H9 (cell line): ENCODE data around the gene NAPSA. TPM values are rescaled to one million over a fixed set of nuclear protein-coding genes. Genes with fewer than 3 reads are reported as not detected.

Experiments
- DNase-seq: peaks from one replicate; pipeline ENCODE4 v3.0.0-alpha.2; 2017
- H2AFZ ChIP-seq: one replicate; pipeline ENCODE4 v1.6.1; 2013; ENCODE audit warnings: mild to moderate bottlenecking, low read length, control low read depth, moderate library complexity
- H2AK5ac ChIP-seq: 2 replicates; pipeline ENCODE4 v1.6.1; 2013; ENCODE audit warnings: low read length, control low read depth, mixed read lengths; ENCODE audit not compliant: insufficient read length
- H2BK120ac ChIP-seq: one replicate; pipeline ENCODE4 v1.6.1; 2013; ENCODE audit warnings: low read depth, mild to moderate bottlenecking, low read length, control low read depth, inconsistent platforms; ENCODE audit not compliant: poor library complexity, severe bottlenecking
- H2BK12ac ChIP-seq: 2 replicates; pipeline ENCODE4 v1.6.1; 2013; ENCODE audit warnings: low read length, control low read depth, mixed read lengths, low read depth; ENCODE audit not compliant: insufficient read length
- H2BK15ac ChIP-seq: 2 replicates; pipeline ENCODE4 v1.6.1; 2013; ENCODE audit warnings: low read depth, low read length, control low read depth
- H2BK20ac ChIP-seq: one replicate; pipeline ENCODE4 v1.6.1; 2013; ENCODE audit warnings: low read depth, mild to moderate bottlenecking, low read length, control low read depth, inconsistent platforms; ENCODE audit not compliant: poor library complexity, severe bottlenecking
- H2BK5ac ChIP-seq: 2 replicates; pipeline ENCODE4 v1.6.1; 2013; ENCODE audit warnings: low read length, control low read depth, mixed read lengths; ENCODE audit not compliant: insufficient read length
- H3K14ac ChIP-seq: 2 replicates; pipeline ENCODE4 v1.6.1; 2013; ENCODE audit warnings: low read length, control low read depth; ENCODE audit not compliant: insufficient read depth
- H3K18ac ChIP-seq: 2 replicates; pipeline ENCODE4 v1.6.1; 2013; ENCODE audit warnings: low read depth, mild to moderate bottlenecking, mixed read lengths, low read length, control low read depth; ENCODE audit not compliant: insufficient read length
- H3K23ac ChIP-seq: 2 replicates; pipeline ENCODE4 v1.6.1; 2013; ENCODE audit warnings: low read length, control low read depth, mixed read lengths, low read depth; ENCODE audit not compliant: insufficient read length
- H3K23me2 ChIP-seq: 2 replicates; pipeline ENCODE4 v1.6.1; 2013; ENCODE audit warnings: low read depth, mild to moderate bottlenecking, mixed read lengths, low read length, control low read depth; ENCODE audit not compliant: insufficient read length, poor library complexity, severe bottlenecking
- H3K27ac ChIP-seq: 2 replicates; pipeline ENCODE4 v1.5.1; 2013; ENCODE audit warnings: low read length, control low read depth, mixed read lengths, low read depth; ENCODE audit not compliant: insufficient read length
- H3K27me3 ChIP-seq: 2 replicates; pipeline ENCODE4 v1.6.1; 2013; ENCODE audit warnings: low read length, control low read depth, inconsistent platforms; ENCODE audit not compliant: insufficient read depth
- H3K4ac ChIP-seq: 2 replicates; pipeline ENCODE4 v1.6.1; 2013; ENCODE audit warnings: low read depth, mild to moderate bottlenecking, control low read depth, inconsistent platforms, low read length, moderate library complexity
- H3K4me1 ChIP-seq: 2 replicates; pipeline ENCODE4 v1.6.1; 2013; ENCODE audit warnings: low read length, control low read depth, inconsistent platforms; ENCODE audit not compliant: insufficient read depth
- H3K4me2 ChIP-seq: 2 replicates; pipeline ENCODE4 v1.6.1; 2013; ENCODE audit warnings: low read length, control low read depth, mixed read lengths; ENCODE audit not compliant: insufficient read length, insufficient read depth
- H3K56ac ChIP-seq: 2 replicates; pipeline ENCODE4 v1.6.1; 2013; ENCODE audit warnings: low read depth, mild to moderate bottlenecking, mixed read lengths, low read length, control low read depth; ENCODE audit not compliant: insufficient read length
- H3K79me1 ChIP-seq: 2 replicates; pipeline ENCODE4 v1.6.1; 2013; ENCODE audit warnings: low read depth, mild to moderate bottlenecking, moderate library complexity, low read length, control low read depth, inconsistent platforms; ENCODE audit not compliant: insufficient read depth, poor library complexity, severe bottlenecking
- H3K79me2 ChIP-seq: 2 replicates; pipeline ENCODE4 v1.6.1; 2013; ENCODE audit warnings: low read length, control low read depth, inconsistent platforms; ENCODE audit not compliant: insufficient read depth
- H3K9ac ChIP-seq: 2 replicates; pipeline ENCODE4 v1.6.1; 2013; ENCODE audit warnings: low read length, control low read depth, mixed read lengths; ENCODE audit not compliant: insufficient read length; ENCODE audit errors: extremely low read depth
- H3K9me3 ChIP-seq: one replicate; pipeline ENCODE4 v1.6.1; 2013; ENCODE audit warnings: low read depth, low read length, inconsistent platforms; ENCODE audit not compliant: control insufficient read depth
- H3T11ph ChIP-seq: one replicate; pipeline ENCODE4 v1.6.1; 2013; ENCODE audit warnings: mild to moderate bottlenecking, low read length, control low read depth, inconsistent platforms
- H4K20me1 ChIP-seq: one replicate; pipeline ENCODE4 v1.6.1; 2013; ENCODE audit not compliant: control insufficient read depth, insufficient read length, insufficient read depth
- H4K5ac ChIP-seq: 2 replicates; pipeline ENCODE4 v1.6.1; 2013; ENCODE audit warnings: low read depth, mild to moderate bottlenecking, mixed read lengths, low read length, control low read depth; ENCODE audit not compliant: insufficient read length
- H4K8ac ChIP-seq: replicated peaks from 2 replicates; pipeline ENCODE4 v1.6.1; 2013; ENCODE audit warnings: low read length, control low read depth, mixed read lengths, low read depth; ENCODE audit not compliant: insufficient read length
- H4K91ac ChIP-seq: 2 replicates; pipeline ENCODE4 v1.6.1; 2013; ENCODE audit warnings: low read depth, mild to moderate bottlenecking, moderate library complexity, mixed read lengths, low read length, control low read depth; ENCODE audit not compliant: insufficient read length
- H3K27ac Mint-ChIP-seq, 3 experiments: 2 replicates in 2 of 3; 3 replicates in 1 of 3; pipeline ENCODE4 v1.8.0; 2020 to 2021; ENCODE audit warnings: mixed read lengths in 3 of 3, mild to moderate bottlenecking in 1 of 3, moderate library complexity in 1 of 3
- H3K27me3 Mint-ChIP-seq: 2 replicates; pipeline ENCODE4 v1.8.0; 2021; ENCODE audit warnings: low read depth, mild to moderate bottlenecking, moderate library complexity, mixed read lengths
- H3K36me3 Mint-ChIP-seq, 3 experiments: 2 replicates in 2 of 3; 3 replicates in 1 of 3; pipeline ENCODE4 v1.8.0; 2020 to 2021; ENCODE audit warnings: low read depth in 3 of 3, mixed read lengths in 3 of 3; ENCODE audit not compliant: insufficient read depth in 1 of 3
- H3K4me1 Mint-ChIP-seq, 2 experiments: 2 replicates each; pipeline ENCODE4 v1.8.0; 2020; ENCODE audit warnings: mixed read lengths in 2 of 2
- H3K4me3 Mint-ChIP-seq, 2 experiments: 2 replicates in 1 of 2; 3 replicates in 1 of 2; pipeline ENCODE4 v1.8.0; 2020 to 2021; ENCODE audit warnings: mild to moderate bottlenecking in 2 of 2, mixed read lengths in 2 of 2, moderate library complexity in 1 of 2
- H3K9me3 Mint-ChIP-seq, 2 experiments: 2 replicates in 1 of 2; 3 replicates in 1 of 2; pipeline ENCODE4 v1.8.0; 2020; ENCODE audit warnings: mild to moderate bottlenecking in 2 of 2, mixed read lengths in 2 of 2, moderate library complexity in 1 of 2
- CTCF ChIP-seq: fragments of 200-600 bp; sonication (generic); conservative IDR thresholded peaks from 3 replicates; pipeline ENCODE4 v1.8.0; 2021; ENCODE audit warnings: antibody characterized with exemption, mild to moderate bottlenecking
- WGBS: extraction: QIAGEN DNeasy Blood & Tissue Kit; methylation state at CpG from one replicate; pipeline ENCODE4 v1.1.7; 2013; ENCODE audit warnings: missing lambda C conversion rate, low lambda C conversion rate, mixed read lengths; ENCODE audit not compliant: insufficient read length; ENCODE audit errors: extremely low coverage; 5-methylcytosine and 5-hydroxymethylcytosine counted together
- total RNA-seq: library from RNA; stranded (reverse); gene quantifications from 2 replicates; pipeline ENCODE4 v1.2.1, GENCODE V29; 2021

The NAPSA gene
- total RNA-seq, 1 experiment from 2014 or later, result 0.44 TPM

GRCh38 chr19:50410109-50410508 is 44.7 kb upstream of the NAPSA start:
- peaks cover 0 to 2% of the 10 kb centered on the region in 2 experiments; a peak in 1 of 5 replicates for H3K9me3 Mint-ChIP-seq
- no peak overlapping the region for H3T11ph ChIP-seq
- peaks cover 44 to 79% (median 68%) of the 10 kb centered on the region in 3 experiments for H3K36me3 Mint-ChIP-seq
- H4K8ac ChIP-seq, result no peak overlapping the region
- H3K27ac Mint-ChIP-seq, result no peak overlapping the region
- H2AK5ac ChIP-seq, result no peak overlapping the region
- H3K23ac ChIP-seq, result no peak overlapping the region
- H3K56ac ChIP-seq, result no peak overlapping the region
- H3K79me2 ChIP-seq, result no peaks in the 10 kb centered on the region
- H3K9me3 ChIP-seq, result no peaks in the 10 kb centered on the region
- no peak overlapping the region for H2BK5ac ChIP-seq
- H3K4me1 ChIP-seq, result no peaks in the 10 kb centered on the region
- no peaks in the 10 kb centered on the region; the same call in 1 of the 2 replicates for H3K27me3 Mint-ChIP-seq
- no peak overlapping the region for H3K18ac ChIP-seq
- no peak overlapping the region for H2AFZ ChIP-seq
- no peak overlapping the region for H2BK12ac ChIP-seq
- no peak overlapping the region for H3K27ac ChIP-seq
- no peak overlapping the region for H3K4me2 ChIP-seq
- H3K9ac ChIP-seq, result no peak overlapping the region
- no peak overlapping the region for H3K4ac ChIP-seq
- no peak overlapping the region for H4K91ac ChIP-seq
- H4K5ac ChIP-seq, result no peak overlapping the region
- peaks cover 4% of the 10 kb centered on the region in 2 experiments; a peak in 3 of 4 replicates for H3K4me1 Mint-ChIP-seq
- no CpG with 5 or more reads among the region's 10 CpGs for WGBS
- no peak overlapping the region for H3K4me3 Mint-ChIP-seq
- H2BK20ac ChIP-seq, result no peak overlapping the region
- H3K27me3 ChIP-seq, result no peaks in the 10 kb centered on the region
- H2BK15ac ChIP-seq, result no peak overlapping the region
- no peaks in the 10 kb centered on the region for H3K79me1 ChIP-seq
- H2BK120ac ChIP-seq, result no peak overlapping the region
- no peak for TF ChIP-seq CTCF
- H4K20me1 ChIP-seq, result no peaks in the 10 kb centered on the region
- no peak for DNase-seq
- H3K14ac ChIP-seq, result no peak overlapping the region
- H3K23me2 ChIP-seq, result no peaks in the 10 kb centered on the region
